Cardiac fibroblast (primary cell): Measurements from ENCODE around the gene PPIH.

ENCODE experiments used
- DNase-seq, 2 donors: peaks; one replicate each; pipeline versions ENCODE4 v3.0.0 to v3.0.0-alpha.2; 2010; ENCODE audit warnings: low read depth in 2 of 2
- H3K4me3 ChIP-seq, 2 donors: replicated peaks in 1 of 2; 1 replicate in 1 of 2; 2 replicates in 1 of 2; pipeline ENCODE4 v1.5.1; 2011; ENCODE audit warnings: low read depth in 2 of 2, low read length in 2 of 2, mild to moderate bottlenecking in 2 of 2, moderate library complexity in 1 of 2
- TF ChIP-seq, protein P1 (sequence below): IDR thresholded peaks from one replicate; pipeline ENCODE4 v1.5.1; 2011; ENCODE audit warnings: low read depth, mild to moderate bottlenecking, low read length, inconsistent platforms

Gene PPIH

DNA sequence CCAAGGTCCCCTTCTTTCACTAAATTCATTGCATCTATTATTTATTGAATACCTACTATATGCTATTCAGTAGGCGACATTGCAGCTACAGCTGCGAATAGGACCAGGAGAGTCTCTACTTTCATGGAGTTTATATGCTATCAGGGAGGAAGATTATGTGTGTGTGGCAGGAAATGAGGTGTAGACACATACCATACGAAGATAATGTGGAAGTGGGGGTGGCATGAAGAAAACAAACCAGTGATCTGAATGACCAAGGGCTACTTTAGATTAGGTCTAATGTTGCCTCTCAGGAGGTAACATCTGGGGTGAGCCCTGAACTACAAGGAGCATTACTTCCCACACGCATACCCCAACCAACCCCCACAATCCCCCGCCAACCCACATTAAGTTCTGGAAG is 1.0 kb upstream of the PPIH start:
- no peak overlapping the region for H3K4me3 ChIP-seq
- no peak for DNase-seq
- TF ChIP-seq, protein P1, sequence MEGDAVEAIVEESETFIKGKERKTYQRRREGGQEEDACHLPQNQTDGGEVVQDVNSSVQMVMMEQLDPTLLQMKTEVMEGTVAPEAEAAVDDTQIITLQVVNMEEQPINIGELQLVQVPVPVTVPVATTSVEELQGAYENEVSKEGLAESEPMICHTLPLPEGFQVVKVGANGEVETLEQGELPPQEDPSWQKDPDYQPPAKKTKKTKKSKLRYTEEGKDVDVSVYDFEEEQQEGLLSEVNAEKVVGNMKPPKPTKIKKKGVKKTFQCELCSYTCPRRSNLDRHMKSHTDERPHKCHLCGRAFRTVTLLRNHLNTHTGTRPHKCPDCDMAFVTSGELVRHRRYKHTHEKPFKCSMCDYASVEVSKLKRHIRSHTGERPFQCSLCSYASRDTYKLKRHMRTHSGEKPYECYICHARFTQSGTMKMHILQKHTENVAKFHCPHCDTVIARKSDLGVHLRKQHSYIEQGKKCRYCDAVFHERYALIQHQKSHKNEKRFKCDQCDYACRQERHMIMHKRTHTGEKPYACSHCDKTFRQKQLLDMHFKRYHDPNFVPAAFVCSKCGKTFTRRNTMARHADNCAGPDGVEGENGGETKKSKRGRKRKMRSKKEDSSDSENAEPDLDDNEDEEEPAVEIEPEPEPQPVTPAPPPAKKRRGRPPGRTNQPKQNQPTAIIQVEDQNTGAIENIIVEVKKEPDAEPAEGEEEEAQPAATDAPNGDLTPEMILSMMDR: no peak

DNA sequence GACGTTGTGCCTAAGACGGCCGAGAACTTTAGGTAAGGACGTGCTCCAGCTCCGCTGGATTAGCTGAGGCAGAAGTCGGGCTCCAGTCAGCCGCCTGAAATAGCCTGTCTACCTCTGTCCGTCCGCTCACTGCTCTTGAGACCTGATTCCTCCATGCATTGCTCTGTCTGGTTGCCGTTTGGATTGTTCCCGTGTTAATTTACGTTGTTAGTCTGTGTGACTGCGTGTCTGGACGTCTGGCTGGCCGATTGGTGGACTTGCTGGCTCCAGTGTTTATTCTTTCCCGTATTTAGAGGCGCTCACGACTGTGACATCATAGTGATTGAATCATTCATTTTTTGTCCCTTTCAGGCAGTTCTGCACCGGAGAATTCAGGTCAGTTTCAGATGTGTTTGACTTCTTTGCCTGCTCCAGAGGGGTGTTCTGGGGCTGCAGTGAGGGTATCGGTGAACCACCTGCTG is 684 bp downstream of the PPIH start:
- H3K4me3 ChIP-seq: peak overlapping the region; percentile 76 to 92
- TF ChIP-seq, protein P1: no peak
- peak; percentile 7 to 36 for DNase-seq

DNA sequence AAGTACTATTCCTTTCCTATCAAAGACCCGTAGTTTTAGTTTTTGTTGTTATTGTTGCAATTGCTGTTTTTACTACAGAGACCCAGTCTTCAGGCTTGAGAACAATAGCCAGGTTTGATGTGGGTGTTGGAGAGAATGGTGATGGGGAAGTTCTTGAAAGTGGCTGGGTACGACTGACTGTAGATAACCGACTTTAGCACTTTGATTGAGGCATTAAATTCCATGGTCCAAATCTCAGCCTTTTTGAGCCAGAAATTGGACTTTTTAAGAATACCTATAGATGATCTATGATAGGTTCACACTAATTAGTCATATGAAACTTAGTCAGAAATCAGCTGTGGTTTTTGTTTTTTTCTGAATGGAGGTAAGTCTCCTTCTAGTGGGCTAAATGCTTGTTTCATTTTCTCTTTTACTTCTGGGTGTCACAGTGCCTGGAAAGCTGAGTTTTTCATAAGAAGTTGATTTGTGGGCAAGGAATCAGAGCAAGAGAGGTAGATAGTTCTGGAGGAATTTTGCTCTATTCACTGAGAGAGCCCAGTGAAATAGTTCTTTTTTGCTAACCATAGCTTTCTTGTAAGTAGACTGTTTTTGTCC is 2.8 kb downstream of the PPIH start:
- H3K4me3 ChIP-seq: no peak overlapping the region
- TF ChIP-seq, protein P1: no peak
- no peak for DNase-seq

DNA sequence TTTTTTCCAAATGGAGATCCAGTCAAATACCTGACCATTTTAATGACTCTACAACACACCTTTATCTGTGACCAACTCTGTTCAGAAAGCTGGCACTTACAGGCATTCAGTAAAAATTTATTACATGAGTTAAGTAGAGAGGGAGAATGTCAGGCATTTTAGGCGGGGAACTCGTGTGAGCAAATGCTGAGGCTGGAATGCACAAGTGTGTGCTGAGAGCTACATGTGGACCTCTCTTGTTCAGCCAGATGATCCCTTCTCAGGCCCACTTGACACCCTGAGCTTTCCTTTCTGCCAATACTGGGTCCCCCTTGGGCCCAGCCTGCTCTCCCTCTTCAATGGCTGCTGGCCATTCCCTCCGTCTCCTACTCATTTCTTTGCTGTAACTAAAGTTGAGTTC is 11.7 kb downstream of the PPIH start:
- H3K4me3 ChIP-seq: no peak overlapping the region
- no peak for DNase-seq
- TF ChIP-seq, protein P1: no peak

DNA sequence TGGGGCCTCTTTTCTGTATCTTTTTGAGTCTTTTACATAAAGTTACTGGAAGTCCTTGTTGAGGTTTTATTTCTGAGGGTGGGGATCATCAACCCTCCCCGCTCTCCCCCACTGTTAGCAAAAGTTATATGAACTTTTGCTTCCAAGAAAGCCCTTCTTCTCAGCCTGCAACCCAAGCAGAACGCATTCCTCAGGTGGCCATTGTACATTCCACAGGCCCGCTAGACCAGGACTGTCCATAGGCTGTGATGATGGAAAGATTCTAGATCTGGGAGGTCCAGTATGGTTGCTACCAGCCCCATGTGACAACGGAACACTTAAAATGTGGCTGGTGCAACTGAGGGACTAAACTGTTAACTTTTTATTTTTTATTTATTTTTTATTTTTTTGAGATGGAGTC is 12.2 kb downstream of the PPIH start:
- H3K4me3 ChIP-seq: no peak overlapping the region
- DNase-seq: no peak
- TF ChIP-seq, protein P1: no peak

DNA sequence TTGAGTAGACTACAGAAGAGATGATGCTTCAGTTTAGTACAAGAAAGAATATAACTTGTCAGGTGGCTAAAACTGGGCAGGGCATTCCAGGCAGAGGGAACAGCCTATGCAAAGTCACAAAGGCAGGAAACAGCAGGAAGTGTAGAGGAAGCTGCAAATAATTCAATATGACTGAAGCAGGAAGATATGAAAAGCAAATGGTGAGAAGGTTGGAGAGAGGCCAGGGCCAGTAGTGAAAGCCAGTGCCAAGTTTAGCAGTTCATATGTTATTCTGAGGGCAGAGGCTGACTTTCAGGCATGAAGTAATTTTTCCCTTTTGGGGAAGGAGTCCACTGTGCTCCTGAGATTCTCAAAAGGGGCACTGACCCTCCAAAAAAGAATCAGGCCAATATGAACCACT is 16.0 kb downstream of the PPIH start:
- TF ChIP-seq, protein P1: no peak
- H3K4me3 ChIP-seq: no peak overlapping the region
- peak in 1 of 2 donors; percentile 61 for DNase-seq

DNA sequence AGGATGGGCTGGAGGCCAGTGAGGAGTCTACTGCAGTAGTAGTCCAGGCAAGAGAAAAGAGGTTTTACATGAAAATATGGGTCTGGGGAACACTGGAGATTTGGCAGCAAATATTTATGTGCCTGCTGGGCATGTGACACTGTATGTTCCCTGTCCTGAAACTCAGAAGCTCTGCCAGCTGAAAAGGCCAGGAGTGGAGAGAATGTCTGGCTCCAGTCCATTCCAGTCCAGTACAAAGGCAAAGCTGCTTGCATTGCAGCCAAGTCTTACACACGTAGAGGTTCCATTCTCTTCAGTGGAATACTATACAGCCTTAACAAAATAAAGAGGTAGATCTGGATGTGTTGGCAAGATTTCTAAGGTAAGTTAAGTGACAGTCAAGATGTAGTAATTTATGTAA is 16.5 kb downstream of the PPIH start:
- no peak overlapping the region for H3K4me3 ChIP-seq
- DNase-seq: peak in 1 of 2 donors; percentile 14
- TF ChIP-seq, protein P1: no peak
